Dermis lymphatic vessel endothelial cell (primary cell): ENCODE data around the gene OR10A4. TPM values are rescaled to one million over a fixed set of nuclear protein-coding genes. Genes with fewer than 3 reads are reported as not detected.

Source experiments
- total RNA-seq: library from RNA; depleted of rRNA; stranded (reverse); fragments of >200 nt; gene quantifications from 2 replicates; pipeline ENCODE4 v1.2.1, GENCODE V29; 2014

The OR10A4 gene, protein sequence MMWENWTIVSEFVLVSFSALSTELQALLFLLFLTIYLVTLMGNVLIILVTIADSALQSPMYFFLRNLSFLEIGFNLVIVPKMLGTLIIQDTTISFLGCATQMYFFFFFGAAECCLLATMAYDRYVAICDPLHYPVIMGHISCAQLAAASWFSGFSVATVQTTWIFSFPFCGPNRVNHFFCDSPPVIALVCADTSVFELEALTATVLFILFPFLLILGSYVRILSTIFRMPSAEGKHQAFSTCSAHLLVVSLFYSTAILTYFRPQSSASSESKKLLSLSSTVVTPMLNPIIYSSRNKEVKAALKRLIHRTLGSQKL
- total RNA-seq: not detected in 2 replicates

DNA sequence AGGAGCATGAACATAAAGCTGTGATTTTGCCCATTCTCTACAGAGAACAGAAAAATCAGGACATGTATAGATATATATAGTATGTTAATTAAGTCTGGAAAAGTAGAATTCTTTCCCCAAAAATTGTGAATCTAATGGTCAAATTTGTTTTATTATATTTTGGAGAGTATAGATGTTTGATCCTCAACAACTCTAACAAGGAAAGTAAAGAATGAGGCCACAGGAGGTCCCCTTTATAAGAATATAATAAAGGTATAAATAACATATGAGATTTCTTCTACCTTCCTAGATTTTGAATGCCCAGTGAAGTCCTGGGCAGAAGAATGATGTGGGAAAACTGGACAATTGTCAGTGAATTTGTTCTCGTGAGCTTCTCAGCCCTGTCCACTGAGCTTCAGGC, at the start of gene OR10A4:
Gene OR10A4, plus strand, starts transcription at position 301 of the 400 bp plus-strand sequence. Its CDS starts 23 bp downstream, at position 324.

DNA sequence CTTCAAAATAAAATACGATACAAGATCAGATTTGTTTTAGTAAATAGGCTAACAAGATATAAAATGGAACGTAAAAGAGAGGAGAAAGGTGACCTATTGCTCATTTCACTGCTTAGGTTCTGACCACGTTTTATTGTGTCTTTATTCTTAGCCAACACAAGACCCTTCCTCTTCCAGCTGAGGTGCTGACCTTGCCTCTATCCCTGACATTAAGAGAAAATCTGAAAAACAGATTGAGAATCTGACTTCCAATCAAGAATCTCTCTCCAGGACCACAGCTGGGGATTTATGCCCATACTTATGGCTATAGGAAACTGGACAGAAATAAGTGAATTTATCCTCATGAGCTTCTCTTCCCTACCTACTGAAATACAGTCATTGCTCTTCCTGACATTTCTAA, 31.0 kb upstream of the OR10A4 start, which contains the start of gene OR10A5:
Gene OR10A5, plus strand, starts transcription at position 301 of the 400 bp plus-strand sequence. Its CDS starts 0 bp downstream, at position 301.

DNA sequence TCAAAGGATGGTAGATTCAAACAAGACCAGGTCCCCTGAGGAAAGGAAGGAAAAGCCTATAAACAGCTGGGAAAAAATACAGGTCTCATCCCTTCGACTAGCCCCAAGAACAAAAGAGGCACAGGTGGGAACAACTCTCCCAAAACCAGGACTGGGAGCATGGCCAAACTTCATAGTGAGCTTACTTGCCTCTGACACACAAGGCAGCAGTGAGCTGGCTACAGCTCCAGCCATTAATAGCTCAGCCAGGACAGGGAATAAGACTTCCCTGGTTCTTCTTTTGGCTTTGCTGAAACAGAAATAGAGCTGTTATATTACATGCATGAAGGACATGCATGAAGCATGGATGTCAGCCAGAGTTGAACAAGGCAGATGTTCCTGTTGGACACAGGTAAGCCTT, 13.5 kb upstream of the OR10A4 start, which contains the start of gene OR10A2:
Gene OR10A2, plus strand, starts transcription at position 97 of the 400 bp plus-strand sequence. CDS start 6,698 bp downstream, outside the sequence.

DNA sequence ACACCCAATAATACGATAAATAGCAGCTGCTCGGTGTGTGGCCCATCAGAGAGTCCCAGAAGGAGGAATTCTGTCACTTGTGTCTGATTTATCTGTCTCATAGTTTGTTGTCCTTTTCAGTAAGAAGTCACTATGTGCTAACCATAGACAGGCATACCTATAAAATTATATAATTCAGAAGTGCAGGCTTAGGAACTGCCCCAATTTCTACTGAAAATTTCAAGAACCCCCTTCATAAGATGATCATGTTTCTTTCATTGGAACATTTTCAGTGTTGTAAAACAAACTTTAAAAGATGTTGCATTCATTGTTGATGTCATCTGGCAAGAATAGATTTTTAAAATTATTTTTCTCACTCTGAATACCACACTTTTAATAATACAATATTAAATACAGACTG, 16.0 kb downstream of the OR10A4 start, which contains the start of gene OR2D2:
Gene OR2D2, minus strand, starts transcription at position 101 of the 400 bp plus-strand sequence. Its CDS starts 0 bp downstream, at position 101.

DNA sequence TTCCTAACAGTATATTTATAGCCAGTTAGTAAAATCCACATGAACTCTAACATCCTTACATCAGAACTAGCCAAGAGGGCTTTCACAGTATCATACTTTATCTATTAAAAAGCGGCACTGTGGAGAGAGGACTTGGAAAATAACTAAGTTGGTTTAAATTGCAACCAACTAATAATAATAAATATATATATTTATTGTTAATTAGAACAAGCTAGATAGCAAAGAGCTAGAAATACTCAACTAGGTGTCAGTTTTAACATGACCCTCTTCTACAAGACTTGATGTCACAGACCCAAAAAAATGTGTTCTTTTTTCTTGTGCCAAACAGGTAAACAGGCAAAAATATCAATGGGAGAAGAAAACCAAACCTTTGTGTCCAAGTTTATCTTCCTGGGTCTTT, 44.3 kb downstream of the OR10A4 start, which contains the start of gene OR2D3:
Gene OR2D3, plus strand, starts transcription at position 301 of the 400 bp plus-strand sequence. Its CDS starts 0 bp downstream, at position 301.

DNA sequence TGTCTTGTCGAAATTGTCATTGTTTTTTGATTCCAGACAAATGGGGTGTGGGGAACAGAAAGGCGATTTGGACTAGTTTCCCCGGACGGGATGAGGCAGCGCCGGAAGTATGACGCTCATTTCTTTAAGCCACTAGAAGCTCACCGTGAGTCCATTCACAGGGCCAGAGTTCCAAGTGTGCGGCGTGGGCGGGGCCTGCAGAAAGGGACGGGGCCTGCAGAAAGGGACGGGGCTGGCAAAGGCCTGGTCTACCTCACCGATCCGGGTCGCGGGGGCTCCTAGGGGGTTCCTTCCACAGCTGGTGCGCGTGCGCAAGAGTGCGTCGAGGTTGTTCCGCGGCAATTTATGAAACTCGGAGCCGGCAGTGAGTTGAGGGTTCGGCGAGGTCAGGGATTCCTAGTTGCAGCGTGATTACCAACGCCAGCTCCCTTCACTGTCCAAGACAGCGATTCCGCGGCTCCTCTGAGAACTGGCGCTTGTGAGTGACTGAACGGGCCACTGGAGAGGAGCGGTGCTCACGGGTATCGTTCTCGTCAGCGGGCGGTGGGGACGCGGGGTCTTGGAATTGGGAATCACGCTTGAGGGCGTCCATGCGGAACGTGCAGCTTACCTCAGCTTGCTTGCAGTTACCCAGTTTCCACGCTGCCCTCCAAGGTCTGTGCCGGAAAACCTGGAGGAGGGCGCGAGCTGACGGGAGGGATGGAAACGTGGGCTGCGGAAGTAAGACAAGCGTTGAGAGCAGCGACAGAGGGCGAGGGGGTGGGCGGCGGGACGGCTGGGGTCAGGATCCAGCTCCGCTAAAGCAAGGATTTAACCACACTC, 50.0 kb downstream of the OR10A4 start, which contains the start of gene ZNF215:
Gene ZNF215, plus strand, starts transcription at position 219 of the 822 bp plus-strand sequence. CDS start 5,847 bp downstream, outside the sequence.

Other genes with a start within 250 kb of the OR10A4 start
- 33.4 and 45.6 TPM in 2 replicates for gene DCHS1, start 220.8 kb upstream of the OR10A4 start, total RNA-seq
- 38.6 and 42.4 TPM in 2 replicates for gene MRPL17, start 193.3 kb upstream of the OR10A4 start, total RNA-seq
- gene OR2AG2, start 104.6 kb upstream of the OR10A4 start, total RNA-seq: not detected in 2 replicates
- not detected in 2 replicates for gene OR2AG1, start 93.6 kb upstream of the OR10A4 start, total RNA-seq
- gene OR6A2, start 76.9 kb upstream of the OR10A4 start, total RNA-seq: under 0.01 TPM in 1 of 2 replicates, not detected in the other
- not detected in 2 replicates for gene OR10A5, start 30.9 kb upstream of the OR10A4 start, total RNA-seq
- not detected in 2 replicates for gene OR10A2, start 13.6 kb upstream of the OR10A4 start, total RNA-seq
- gene OR2D2, start 15.9 kb downstream of the OR10A4 start, total RNA-seq: not detected in 2 replicates
- not detected in 2 replicates for gene OR2D3, start 44.4 kb downstream of the OR10A4 start, total RNA-seq
- 0.33 and 0.69 TPM in 2 replicates for gene ZNF215, start 49.8 kb downstream of the OR10A4 start, total RNA-seq
- under 0.01 and 0.26 TPM in 2 replicates for gene ZNF214, start 143.7 kb downstream of the OR10A4 start, total RNA-seq
- gene NLRP14, start 143.9 kb downstream of the OR10A4 start, total RNA-seq: not detected in 2 replicates
- gene RBMXL2, start 212.4 kb downstream of the OR10A4 start, total RNA-seq: not detected in 2 replicates